Subcutaneous adipose tissue (tissue), 4 donors: ENCODE results near the gene APLP1. TPM values are rescaled to one million over a fixed set of nuclear protein-coding genes. Genes with fewer than 3 reads are reported as not detected.

Source experiments
- CTCF ChIP-seq: fragments of 450-650 bp; IDR thresholded peaks from one replicate; pipeline ENCODE4 v1.5.1; 2016; ENCODE audit warnings: low read depth, mild to moderate bottlenecking, control low read depth, antibody characterized with exemption, moderate library complexity
- total RNA-seq, 4 donors: library from RNA; depleted of rRNA; stranded (reverse); fragments of >200 nt; gene quantifications; one replicate each; pipeline ENCODE4 v1.1.0, GENCODE V29; 2016

APLP1 gene
- total RNA-seq, 4 donors from 2014 or later = 1.2 to 1.3 TPM; not detected in 2

GRCh38 chr19:35879068-35879467 is 10.7 kb downstream of the APLP1 start:
- no peak for TF ChIP-seq CTCF

GRCh38 chr19:35879770-35880317 is 11.5 kb downstream of the APLP1 start:
- no peak for TF ChIP-seq CTCF

GRCh38 chr19:35882114-35882832 is 13.9 kb downstream of the APLP1 start:
- TF ChIP-seq CTCF = no peak

GRCh38 chr19:35883882-35884281 is 15.5 kb downstream of the APLP1 start:
- no peak for TF ChIP-seq CTCF

GRCh38 chr19:35885225-35885738 is 16.9 kb downstream of the APLP1 start:
- TF ChIP-seq CTCF = no peak

GRCh38 chr19:35885904-35886303 is 17.5 kb downstream of the APLP1 start:
- no peak for TF ChIP-seq CTCF

GRCh38 chr19:35887197-35887596 is 18.8 kb downstream of the APLP1 start:
- no peak for TF ChIP-seq CTCF
